Coronary artery (tissue), 2 donors: ENCODE results near the gene IMMP2L.
"Not testable (repeated sequence)": the region's sequence is repeated elsewhere in the genome, so short reads cannot be mapped to it uniquely, and the experiment has no call there.

ENCODE experiments used
- DNase-seq: peaks from one replicate; pipeline ENCODE4 v3.0.0-alpha.2; 2017; ENCODE audit warnings: low spot score
- H3K27ac ChIP-seq, 2 donors: fragments of 200-600 bp; sonication (generic); one replicate each; pipeline ENCODE4 v1.5.1; 2016 to 2019
- H3K4me3 ChIP-seq: fragments of 200-600 bp; sonication (generic); 2 replicates; pipeline ENCODE4 v1.5.1; 2016; ENCODE audit warnings: mild to moderate bottlenecking, moderate library complexity
- TF ChIP-seq, protein P1 (sequence below): fragments of 200-600 bp; sonication (generic); IDR thresholded peaks from one replicate; pipeline ENCODE4 v1.5.1; 2019; ENCODE audit warnings: antibody characterized with exemption

The IMMP2L gene

DNA sequence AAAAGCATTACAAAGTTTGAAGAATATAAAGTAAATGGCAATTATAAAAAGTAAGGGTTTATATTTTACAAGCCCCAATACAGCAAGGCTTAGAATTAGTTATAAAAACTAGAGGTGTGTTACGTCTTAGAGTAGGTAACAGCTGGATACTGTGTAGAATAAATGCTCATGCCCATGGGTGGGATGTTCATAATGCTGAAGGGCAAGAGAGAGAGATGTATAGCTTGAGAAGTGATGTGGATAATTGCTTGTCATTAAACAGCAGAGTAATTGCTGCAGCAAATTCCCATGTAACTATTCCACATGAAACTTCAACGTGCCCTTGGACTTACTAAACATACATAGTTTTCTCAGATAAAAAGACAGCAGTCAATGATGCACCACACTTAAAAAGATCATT, 233.8 kb downstream of the IMMP2L start:
- Histone ChIP-seq H3K4me3 (no peak overlapping the region), H3K27ac (no peak overlapping the region)
- TF ChIP-seq, protein P1, sequence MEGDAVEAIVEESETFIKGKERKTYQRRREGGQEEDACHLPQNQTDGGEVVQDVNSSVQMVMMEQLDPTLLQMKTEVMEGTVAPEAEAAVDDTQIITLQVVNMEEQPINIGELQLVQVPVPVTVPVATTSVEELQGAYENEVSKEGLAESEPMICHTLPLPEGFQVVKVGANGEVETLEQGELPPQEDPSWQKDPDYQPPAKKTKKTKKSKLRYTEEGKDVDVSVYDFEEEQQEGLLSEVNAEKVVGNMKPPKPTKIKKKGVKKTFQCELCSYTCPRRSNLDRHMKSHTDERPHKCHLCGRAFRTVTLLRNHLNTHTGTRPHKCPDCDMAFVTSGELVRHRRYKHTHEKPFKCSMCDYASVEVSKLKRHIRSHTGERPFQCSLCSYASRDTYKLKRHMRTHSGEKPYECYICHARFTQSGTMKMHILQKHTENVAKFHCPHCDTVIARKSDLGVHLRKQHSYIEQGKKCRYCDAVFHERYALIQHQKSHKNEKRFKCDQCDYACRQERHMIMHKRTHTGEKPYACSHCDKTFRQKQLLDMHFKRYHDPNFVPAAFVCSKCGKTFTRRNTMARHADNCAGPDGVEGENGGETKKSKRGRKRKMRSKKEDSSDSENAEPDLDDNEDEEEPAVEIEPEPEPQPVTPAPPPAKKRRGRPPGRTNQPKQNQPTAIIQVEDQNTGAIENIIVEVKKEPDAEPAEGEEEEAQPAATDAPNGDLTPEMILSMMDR: no peak
- no peak for DNase-seq

DNA sequence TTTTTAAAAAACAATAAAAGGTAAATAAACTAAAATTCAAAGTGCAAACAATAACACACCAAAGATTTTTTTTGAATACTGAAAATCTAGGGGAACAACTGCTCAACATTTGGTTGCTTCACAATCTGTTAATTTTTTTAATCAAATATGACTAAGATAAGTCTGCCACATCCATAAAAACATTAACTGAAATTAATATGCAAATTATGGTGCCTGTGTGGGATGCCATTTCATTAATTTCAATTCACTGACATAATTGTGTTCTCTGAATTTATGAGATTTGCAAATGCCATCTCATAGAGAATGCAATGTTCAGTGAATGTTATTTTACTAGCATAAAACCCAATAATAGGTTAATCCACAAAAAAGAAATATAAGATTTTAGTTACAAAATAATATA, 237.5 kb downstream of the IMMP2L start:
- no peak for DNase-seq
- Histone ChIP-seq H3K4me3 (no peak overlapping the region), H3K27ac (no peak overlapping the region)
- TF ChIP-seq, protein P1: no peak

DNA sequence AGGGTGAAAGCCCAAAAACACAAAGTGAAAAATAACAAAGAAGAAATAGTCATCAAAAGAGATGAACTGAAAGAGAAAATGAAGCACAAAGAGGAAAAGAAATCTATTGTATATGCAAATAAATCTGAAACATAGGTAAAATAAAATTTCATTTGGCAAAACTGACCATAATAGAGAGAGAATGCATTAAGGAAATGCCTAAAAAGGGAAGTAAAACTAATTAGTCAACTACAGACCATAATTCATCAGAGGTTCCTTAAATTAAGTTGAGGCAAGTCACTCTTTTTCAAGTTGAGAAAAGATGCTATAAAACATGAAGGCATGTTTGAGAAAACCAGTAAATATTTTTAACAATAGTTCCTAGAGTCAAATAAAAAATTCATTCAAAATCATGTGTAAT, 238.1 kb downstream of the IMMP2L start:
- no peak overlapping the region for H3K27ac ChIP-seq
- TF ChIP-seq, protein P1: no peak
- no peak for DNase-seq

DNA sequence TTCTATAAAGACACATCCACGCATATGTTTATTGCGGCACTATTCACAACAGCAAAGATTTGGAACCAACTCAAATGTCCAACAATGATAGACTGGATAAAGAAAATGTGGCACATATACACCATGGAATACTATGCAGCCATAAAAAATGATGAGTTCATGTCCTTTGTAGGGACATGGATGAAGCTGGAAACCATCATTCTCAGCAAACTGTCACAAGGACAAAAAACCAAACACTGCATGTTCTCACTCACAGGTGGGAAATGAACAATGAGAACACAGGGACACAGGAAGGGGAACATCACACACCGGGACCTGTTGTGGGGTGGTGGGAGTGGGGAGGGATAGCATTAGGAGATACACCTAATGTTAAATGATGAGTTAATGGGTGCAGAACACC, 238.6 kb downstream of the IMMP2L start:
- DNase-seq, H3K4me3 ChIP-seq: not testable (repeated sequence)

More for the DNA sequence above, 238.1 kb downstream of the IMMP2L start:
- H3K4me3 ChIP-seq: no peak overlapping the region

DNA sequence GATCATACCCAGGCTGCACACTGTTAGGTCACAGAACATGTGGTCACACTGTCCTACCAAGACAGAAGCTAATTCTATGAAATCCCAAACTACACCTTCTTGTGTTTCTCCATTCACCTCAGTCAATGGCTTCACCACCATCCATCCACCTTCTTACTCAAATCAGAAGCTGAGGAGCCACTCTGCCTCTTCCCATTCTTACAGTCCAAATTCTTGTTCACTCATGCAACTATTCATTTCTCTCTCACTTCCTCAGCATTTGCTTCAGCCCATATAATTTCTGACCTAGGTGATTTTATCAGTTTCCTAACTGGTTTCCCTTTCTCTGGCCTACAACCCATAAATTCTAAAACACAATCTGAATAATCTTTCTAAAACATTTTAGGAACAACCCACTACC, 242.2 kb downstream of the IMMP2L start:
- TF ChIP-seq, protein P1: no peak
- Histone ChIP-seq H3K27ac (no peak overlapping the region), H3K4me3 (no peak overlapping the region)
- no peak for DNase-seq

More for the DNA sequence above, 238.6 kb downstream of the IMMP2L start:
- H3K27ac ChIP-seq: not testable (repeated sequence)

DNA sequence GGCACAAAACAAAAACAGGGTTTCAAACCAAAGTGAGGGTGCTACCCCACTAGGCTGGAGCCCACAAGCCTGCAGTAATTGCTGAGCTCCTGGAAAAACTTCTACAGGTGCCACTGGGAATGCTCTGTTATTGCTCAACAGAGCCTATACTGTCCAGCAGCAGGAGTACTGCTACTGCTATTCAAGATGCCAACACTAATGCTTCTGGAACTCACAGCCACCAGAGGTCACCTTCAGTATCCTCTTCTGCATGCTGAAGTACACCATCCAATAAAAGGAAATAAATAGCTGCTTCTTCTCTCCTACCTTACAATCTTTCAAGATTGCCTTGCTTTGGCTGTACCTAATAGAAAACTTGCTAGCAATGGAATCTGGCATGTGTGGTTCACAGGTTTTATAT, 249.3 kb downstream of the IMMP2L start:
- Histone ChIP-seq H3K27ac (no peak overlapping the region), H3K4me3 (no peak overlapping the region)
- TF ChIP-seq, protein P1: no peak
- DNase-seq: no peak

DNA sequence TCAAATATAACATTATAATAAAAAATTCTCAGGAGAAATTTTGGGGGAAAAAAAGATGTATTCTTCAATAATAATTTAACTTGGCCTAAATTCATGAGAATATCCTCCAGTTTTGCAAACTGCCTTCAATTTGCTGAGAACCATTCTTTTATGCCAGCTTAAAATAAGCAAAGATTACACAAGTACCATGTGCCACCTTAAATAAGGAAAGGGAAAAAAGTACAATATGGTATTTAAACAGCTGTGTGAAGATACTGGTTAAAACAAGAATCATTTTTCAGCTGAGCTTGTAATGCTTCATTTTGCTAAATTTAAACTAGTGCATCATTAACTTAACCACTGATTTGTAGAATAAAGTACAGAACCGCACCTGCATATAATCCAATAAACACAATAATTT, 253.6 kb downstream of the IMMP2L start:
- TF ChIP-seq, protein P1: no peak
- Histone ChIP-seq H3K27ac (no peak overlapping the region), H3K4me3 (no peak overlapping the region)
- DNase-seq: no peak

DNA sequence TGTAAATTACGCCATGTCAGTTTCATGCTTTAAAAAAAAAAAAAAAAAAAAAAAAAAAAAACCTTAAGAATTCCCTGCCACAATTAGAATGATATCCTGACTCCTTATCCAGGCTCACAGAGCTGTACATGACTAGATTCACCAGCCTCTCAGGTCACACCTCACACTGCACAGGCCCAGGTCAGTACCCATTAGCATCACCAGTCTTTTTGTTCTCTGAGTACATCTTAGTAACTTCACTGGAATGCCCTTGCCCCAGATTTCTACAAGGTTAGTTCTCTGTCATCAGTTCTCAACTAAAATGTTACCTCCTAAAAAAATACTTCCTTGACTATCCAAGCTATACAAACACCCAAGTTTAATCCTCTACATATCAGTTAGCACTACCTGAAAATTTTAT, 260.4 kb downstream of the IMMP2L start:
- TF ChIP-seq, protein P1: no peak
- Histone ChIP-seq H3K4me3 (no peak overlapping the region), H3K27ac (no peak overlapping the region)
- no peak for DNase-seq
